GM18508 (cell line): ENCODE results near the gene CMTM2.
"Not testable (repeated sequence)": the region's sequence is repeated elsewhere in the genome, so short reads cannot be mapped to it uniquely, and the experiment has no call there.

Source experiments
- ATAC-seq: cut with Tn5 transposase; IDR thresholded peaks from one replicate; pipeline ENCODE4 v1.9.1; 2021; ENCODE audit warnings: moderate number of reproducible peaks; ENCODE audit not compliant: insufficient read depth, unreplicated experiment

Gene CMTM2

GRCh38 chr16:66605177-66605978 lies 26.1 kb downstream of the CMTM2 start:
- no peak for ATAC-seq

GRCh38 chr16:66605979-66606751 lies 26.9 kb downstream of the CMTM2 start:
- ATAC-seq = no peak

DNA sequence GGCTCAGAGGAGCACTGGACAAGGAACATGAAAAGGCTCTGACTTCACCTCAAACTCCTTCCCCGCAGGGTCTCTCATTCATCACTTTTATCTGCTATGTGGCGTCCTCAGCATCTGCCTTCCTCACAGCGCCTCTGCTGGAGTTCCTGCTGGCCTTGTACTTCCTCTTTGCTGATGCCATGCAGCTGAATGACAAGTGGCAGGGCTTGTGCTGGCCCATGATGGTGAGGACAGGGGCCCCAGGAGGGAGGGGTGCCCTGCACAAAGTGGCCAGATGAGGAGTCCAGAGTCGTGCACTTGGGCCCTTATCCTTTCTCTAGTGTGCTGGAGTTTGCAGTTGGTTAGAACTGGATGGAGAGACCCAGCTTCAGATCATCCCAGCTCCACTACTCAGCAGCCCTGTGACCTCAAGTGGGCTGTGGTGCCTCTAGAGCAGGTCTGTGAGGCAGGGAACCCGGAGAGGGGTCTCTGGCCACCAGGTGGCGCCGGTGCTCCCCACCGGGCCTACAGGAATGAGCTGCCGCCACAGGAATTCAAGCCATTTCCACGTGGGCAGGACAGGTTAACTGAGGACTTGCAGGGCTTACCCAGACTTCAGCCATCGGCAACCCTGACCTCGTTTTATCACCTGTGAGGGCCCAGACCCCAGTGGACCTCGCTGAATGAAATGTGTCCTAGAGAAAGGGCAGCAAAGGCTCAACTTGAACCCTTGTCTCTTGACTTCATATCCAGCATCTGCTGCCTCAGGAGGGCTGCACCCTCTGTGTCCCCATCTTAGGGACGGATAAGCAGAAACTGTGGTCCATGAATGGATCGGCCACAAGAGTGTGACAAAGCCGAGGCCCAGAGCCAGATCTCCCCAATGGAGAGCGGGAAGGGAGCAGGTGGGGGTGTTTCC lies 29.2 kb downstream of the CMTM2 start:
- ATAC-seq = no peak

DNA sequence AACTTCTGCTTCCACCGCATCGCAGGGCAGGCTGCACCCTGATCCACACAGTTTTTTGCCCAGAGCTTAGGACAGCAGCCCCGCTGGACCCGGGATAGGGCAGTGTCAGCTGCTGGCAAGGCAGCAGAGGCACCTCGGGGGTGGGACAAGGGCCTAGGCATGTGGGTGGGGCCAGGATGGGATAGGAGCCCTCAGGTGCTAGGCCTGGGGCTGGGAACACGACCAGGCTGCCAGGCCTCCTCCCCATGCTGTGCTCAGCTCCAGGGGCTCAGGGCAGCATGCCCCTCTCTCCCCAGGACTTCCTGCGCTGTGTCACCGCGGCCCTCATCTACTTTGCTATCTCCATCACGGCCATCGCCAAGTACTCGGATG lies 29.9 kb downstream of the CMTM2 start:
- no peak for ATAC-seq

DNA sequence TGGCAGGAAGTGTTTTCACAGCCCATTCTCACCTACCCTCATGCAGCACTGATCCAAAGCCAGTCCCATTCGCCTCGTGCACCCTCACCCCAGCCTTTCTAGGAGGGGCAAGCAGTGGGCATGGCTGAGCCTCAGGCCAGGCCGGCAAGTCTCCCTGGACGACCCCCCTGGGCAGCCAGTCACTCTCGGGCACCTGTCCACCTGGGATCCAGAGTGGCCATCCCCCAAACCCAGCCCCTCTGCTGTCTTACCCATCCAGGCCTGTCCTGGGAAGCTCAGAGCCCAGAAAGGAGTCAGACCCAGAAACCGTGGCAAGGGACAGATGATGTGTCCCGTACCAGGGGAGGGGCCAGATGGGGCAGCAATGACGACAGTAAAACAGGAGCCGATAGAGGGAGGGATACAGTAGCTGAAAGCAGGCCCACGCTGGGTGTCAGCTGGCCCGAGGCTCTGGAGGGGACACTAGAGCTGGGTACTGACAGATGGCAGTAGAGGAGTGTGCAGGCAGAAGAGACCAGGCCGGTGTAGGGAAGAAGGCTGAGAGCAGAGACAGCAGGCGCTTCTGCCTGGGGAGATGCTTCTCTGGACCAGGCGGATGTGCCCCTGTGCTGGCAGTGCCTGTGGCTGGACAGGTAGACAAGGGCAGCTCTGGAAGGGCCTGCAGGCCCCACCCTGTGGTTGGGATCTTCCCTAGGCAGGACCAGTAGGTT lies 31.0 kb downstream of the CMTM2 start:
- no peak for ATAC-seq

DNA sequence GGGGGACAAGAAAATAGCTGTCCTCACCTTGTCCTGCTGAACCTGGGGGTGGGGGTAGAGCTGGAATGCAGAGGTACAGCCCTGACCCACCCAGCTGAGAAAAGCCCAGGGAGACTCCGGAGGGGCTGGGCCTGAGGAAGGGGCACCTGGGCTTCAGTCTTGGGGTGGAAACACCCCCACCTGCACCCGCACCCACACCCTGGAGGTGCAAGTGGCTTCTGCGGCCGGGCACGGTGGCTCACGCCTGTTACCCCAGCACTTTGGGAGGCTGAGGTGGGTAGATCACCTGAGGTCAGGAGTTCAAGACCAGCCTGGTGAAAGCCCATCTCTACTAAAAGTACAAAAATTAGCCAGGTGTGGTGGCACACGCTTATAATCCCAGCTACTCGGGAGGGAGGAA lies 32.6 kb downstream of the CMTM2 start:
- not testable (repeated sequence) for ATAC-seq

DNA sequence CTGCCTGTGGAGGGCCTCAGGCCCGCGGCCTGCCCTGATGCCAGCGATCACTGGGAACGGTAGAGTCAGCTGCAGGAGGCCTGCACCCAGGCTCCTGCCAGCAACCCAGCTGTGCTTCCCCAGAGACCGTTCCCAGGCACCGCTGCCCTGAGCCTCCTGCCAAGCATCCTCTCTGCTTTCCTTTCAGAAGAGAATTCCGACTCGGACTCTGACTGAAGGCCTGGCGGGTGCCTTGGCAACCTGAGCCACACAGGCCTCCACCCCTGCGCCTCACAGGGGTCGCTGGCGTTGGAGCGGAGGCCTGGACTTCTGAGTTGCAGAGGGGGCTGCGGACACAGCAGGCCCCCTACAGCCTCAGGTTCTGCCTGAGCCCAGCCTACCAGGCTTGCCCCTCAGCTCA lies 33.2 kb downstream of the CMTM2 start:
- no peak for ATAC-seq

DNA sequence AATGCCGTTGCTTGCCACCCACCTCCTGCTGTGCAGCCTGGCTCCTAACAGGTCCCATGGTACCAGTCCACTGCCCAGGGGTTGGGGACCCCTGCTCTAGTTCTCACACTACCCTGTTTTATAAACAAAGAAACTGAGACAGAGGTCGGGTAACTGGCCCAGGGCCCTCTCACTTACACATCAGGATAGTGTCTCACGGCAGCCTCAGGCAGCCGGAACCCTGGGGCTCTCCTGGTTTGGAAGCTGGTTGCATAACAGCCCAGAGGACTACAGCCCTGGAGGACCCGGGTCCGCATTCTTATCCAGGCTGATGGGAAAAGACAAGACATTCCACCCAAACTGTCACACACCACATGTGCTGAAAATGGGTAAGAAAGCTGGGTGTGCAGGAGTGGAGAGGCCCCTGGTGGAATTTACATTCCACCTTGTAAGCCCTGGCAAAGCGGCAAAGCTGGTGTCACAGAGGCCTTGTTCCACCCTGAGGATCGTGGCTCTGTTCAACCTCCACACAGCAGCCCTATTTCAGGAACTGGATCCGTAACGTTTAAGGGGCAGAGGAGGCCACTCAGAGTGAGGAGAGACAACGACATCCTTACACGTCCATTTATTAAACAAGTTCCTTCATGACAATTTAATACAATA lies 35.0 kb downstream of the CMTM2 start:
- no peak for ATAC-seq

- ATAC-seq = no peak
Observed at GRCh38 chr16:66616169-66616568, 36.9 kb downstream of the CMTM2 start.

DNA sequence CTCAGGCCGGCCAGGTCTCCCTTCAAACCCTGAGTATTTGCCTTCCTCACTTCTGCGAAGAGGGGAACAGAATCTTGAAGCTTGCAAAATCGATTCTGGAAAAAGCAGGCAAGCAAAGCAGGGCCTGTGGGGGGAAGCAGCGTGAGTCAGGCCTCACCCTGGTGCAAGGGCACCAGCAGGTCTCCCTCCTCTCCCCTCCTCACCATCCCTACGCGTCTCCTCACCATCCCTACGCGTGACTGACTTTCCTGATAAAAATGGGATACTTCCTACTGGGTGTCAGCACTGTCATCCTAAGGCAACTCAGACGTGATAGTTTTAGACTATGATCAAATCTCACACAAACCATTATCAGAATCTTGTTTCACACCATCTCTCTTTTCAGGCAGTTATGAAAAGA lies 37.3 kb downstream of the CMTM2 start:
- no peak for ATAC-seq

- ATAC-seq = no peak
Observed at GRCh38 chr16:66617010-66617434, 37.8 kb downstream of the CMTM2 start.

DNA sequence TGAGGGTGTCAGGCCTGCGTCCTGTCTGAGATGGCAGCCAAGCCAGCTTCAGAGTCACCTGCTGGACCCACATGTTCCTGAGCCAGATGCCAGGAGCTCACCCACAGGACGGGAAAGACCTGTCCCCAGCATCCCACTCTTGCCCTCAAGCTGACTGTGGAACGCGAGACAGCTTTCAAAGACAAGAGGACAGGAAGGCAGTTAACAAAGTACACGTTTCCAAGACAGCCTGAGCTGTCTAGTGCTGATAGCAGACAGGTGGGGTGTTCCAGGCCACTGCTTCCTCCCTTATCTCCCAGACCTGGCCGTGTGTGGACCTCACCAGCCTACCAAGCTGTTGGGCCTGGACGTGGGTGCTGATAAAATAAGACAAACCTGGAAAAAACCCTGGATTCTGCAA lies 38.5 kb downstream of the CMTM2 start:
- ATAC-seq = no peak

DNA sequence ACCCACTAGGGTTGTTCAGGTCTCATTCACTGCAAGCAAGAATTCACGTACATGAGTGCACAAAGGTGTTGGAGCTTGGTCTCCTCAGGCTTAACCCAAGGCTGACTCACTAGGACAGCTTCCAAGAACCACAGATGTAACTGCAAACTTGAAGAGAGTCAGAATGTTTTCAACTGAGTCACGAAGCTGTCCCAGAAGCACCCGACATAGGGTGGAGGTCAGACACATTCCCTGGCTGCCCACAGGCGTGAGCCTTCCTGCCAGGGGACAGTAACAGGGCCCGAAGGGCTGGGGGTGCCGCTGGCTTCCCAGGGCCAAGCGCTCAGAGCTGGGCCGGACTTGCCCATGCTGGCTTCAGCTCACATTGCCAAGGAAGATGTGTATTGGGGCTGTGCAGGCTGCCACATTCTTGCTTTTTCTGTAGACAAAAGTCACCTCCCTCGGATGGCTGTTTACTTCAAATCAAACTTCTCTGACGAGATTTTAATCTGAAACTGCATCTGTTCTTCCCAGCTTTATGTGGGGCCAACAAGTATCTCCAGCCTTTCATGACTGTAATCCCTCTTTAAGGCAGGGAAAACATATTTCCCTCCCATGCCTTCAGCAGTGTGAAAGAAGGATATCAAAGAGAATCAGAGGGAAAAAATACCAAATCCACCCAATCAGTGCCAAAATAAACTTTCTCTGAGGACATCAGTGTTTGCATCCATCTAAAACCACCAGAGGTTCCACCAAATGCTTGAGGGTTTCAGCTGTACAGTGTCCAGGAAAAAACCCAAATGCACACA lies 39.5 kb downstream of the CMTM2 start:
- ATAC-seq = no peak

GRCh38 chr16:66619534-66620428 lies 40.5 kb downstream of the CMTM2 start:
- no peak for ATAC-seq

DNA sequence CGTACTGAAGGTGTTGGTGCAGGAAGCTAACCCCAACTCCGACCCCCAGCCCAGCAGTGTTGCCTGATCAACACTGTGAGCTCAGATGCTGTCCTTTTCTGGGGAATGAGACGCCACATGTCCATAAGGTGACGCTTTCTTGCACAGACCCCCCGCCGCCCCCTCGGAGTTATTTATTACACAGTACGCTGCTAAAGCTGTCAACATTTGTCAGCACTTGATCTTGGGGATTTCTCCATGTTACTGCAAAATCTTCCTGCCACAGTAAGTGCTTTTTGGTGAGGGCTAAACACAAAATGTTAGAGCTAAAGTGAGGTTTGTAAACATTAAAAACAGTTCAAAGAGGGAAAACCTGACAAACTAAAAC lies 41.1 kb downstream of the CMTM2 start:
- no peak for ATAC-seq

DNA sequence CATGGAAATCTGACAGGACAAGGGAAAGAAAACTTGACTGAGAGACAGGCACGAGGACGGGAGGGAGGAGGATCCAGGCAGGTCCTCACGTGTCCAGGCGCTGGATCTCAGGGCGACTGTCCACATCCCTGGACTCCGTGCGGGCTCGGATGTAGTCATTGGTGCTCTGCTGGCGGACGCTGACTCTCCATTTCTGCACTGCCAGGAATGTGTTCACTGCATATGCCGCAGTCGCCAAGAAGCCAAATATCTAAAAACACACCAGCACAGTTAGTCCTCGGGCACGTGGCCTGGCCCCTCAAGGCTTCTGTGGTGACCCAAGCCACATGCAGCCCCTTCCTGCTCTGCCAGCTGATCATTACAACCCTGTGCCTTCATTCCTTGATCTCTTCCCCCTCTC lies 42.7 kb downstream of the CMTM2 start:
- ATAC-seq = no peak

- no peak for ATAC-seq
Observed at GRCh38 chr16:66622863-66623262, 43.6 kb downstream of the CMTM2 start.

- ATAC-seq = no peak
Observed at GRCh38 chr16:66623755-66624154, 44.5 kb downstream of the CMTM2 start.
